Keratinocyte (primary cell): ENCODE measurements around the gene RIMKLA. TPM values are rescaled to one million over a fixed set of nuclear protein-coding genes. Genes with fewer than 3 reads are reported as not detected.

Experiments used
- DNase-seq: peaks from one replicate; pipeline ENCODE4 v3.0.0-alpha.2; 2011; ENCODE audit warnings: low read depth, missing footprints, low spot score
- FAIRE-seq: peaks from 2 replicates; lab custom pipeline; 2011; peaks lifted over from hg19 to GRCh38; lab: Jason Lieb, UNC
- H2AFZ ChIP-seq: 2 replicates; pipeline ENCODE4 v1.6.0; 2012; ENCODE audit warnings: low read length, control low read depth, inconsistent platforms; ENCODE audit not compliant: control insufficient read depth
- H3K27ac ChIP-seq: 2 replicates; pipeline ENCODE4 v1.5.1; 2011; ENCODE audit warnings: low read length; ENCODE audit not compliant: control insufficient read depth, insufficient read depth
- H3K27me3 ChIP-seq: 3 replicates; pipeline ENCODE4 v1.6.0; 2011; ENCODE audit warnings: low read length; ENCODE audit not compliant: control insufficient read depth, insufficient read depth; ENCODE audit errors: extremely low read depth
- H3K36me3 ChIP-seq, 2 experiments: 2 replicates in 1 of 2; 3 replicates in 1 of 2; pipeline ENCODE4 v1.5.1; 2011; ENCODE audit warnings: low read length in 2 of 2, mild to moderate bottlenecking in 1 of 2; ENCODE audit not compliant: control insufficient read depth in 2 of 2, insufficient read depth in 2 of 2; ENCODE audit errors: extremely low read depth in 1 of 2
- H3K4me1 ChIP-seq: 3 replicates; pipeline ENCODE4 v1.5.1; 2011; ENCODE audit warnings: low read length; ENCODE audit not compliant: control insufficient read depth, insufficient read depth; ENCODE audit errors: extremely low read depth
- H3K4me2 ChIP-seq: 3 replicates; pipeline ENCODE4 v1.6.0; 2011; ENCODE audit warnings: low read depth, low read length; ENCODE audit not compliant: control insufficient read depth, insufficient read depth; ENCODE audit errors: extremely low read depth
- H3K4me3 ChIP-seq, 3 experiments: fragments of 200-600 bp in 1 of 3; sonication (generic) in 1 of 3; 2 replicates in 2 of 3; 3 replicates in 1 of 3; pipeline ENCODE4 v1.5.1; 2011 to 2016; ENCODE audit warnings: low read length in 3 of 3, mild to moderate bottlenecking in 3 of 3, control low read depth in 2 of 3, inconsistent platforms in 1 of 3, low read depth in 1 of 3, mixed read lengths in 1 of 3, mixed run types in 1 of 3, moderate library complexity in 1 of 3; ENCODE audit not compliant: control insufficient read depth in 2 of 3, insufficient read depth in 2 of 3; ENCODE audit errors: extremely low read depth in 1 of 3
- H3K79me2 ChIP-seq: 2 replicates; pipeline ENCODE4 v1.6.0; 2012; ENCODE audit warnings: low read length; ENCODE audit not compliant: control insufficient read depth, insufficient read depth
- H3K9ac ChIP-seq: 3 replicates; pipeline ENCODE4 v1.6.0; 2011; ENCODE audit warnings: low read length; ENCODE audit not compliant: control insufficient read depth, insufficient read depth; ENCODE audit errors: extremely low read depth
- H3K9me1 ChIP-seq: 3 replicates; pipeline ENCODE4 v1.6.0; 2011; ENCODE audit warnings: low read length; ENCODE audit not compliant: control insufficient read depth, insufficient read depth; ENCODE audit errors: extremely low read depth
- H3K9me3 ChIP-seq: 2 replicates; pipeline ENCODE4 v1.5.1; 2012; ENCODE audit warnings: low read depth, low read length; ENCODE audit not compliant: control insufficient read depth
- H4K20me1 ChIP-seq: 3 replicates; pipeline ENCODE4 v1.6.0; 2011; ENCODE audit warnings: low read length; ENCODE audit not compliant: control insufficient read depth, insufficient read depth; ENCODE audit errors: extremely low read depth
- EZH2 ChIP-seq: IDR thresholded peaks from one replicate; pipeline ENCODE4 v1.6.1; 2012; ENCODE audit warnings: inconsistent platforms, mild to moderate bottlenecking, low read length, moderate library complexity
- dilution Hi-C: fragments of 300-500 bp; cut with MboI; formaldehyde crosslinking; loops from one replicate; pipeline ENCODE4 v1.7.0; 2020; ENCODE audit warnings: low sequenced_read_pairs; ENCODE audit not compliant: extremely low pct_ligation_motif_present
- polyA plus RNA-seq, 5 experiments: library from polyadenylated mRNA; depleted of rRNA in 3 of 5; stranded (reverse) in 3 of 5; stranded (forward) in 1 of 5; unstranded in 1 of 5; fragments of >200 nt; gene quantifications; 1 replicate in 1 of 5; 2 replicates in 3 of 5; 3 replicates in 1 of 5; pipeline versions ENCODE4 v1.2.1 to v1.2.3, GENCODE V29; 2011 to 2012; ENCODE audit warnings: missing spikeins in 2 of 5, low read depth in 1 of 5, low replicate concordance in 1 of 5
- TF ChIP-seq, protein P1 (sequence below), 3 experiments: IDR thresholded peaks in 1 of 3; conservative IDR thresholded peaks in 1 of 3; optimal IDR thresholded peaks in 1 of 3; 2 replicates in 2 of 3; 3 replicates in 1 of 3; pipeline versions ENCODE3 to v1.5.1; 2011; ENCODE audit warnings: low read length in 3 of 3, mild to moderate bottlenecking in 3 of 3, moderate library complexity in 2 of 3, control low read depth in 1 of 3, inconsistent platforms in 1 of 3; ENCODE audit not compliant: insufficient read depth in 2 of 3; ENCODE audit errors: extremely low read depth in 1 of 3

RIMKLA gene
- polyA plus RNA-seq, 1 donor (not counting 4 experiments of a cell fraction or from before 2014, with no cell fraction given) = not detected

DNA sequence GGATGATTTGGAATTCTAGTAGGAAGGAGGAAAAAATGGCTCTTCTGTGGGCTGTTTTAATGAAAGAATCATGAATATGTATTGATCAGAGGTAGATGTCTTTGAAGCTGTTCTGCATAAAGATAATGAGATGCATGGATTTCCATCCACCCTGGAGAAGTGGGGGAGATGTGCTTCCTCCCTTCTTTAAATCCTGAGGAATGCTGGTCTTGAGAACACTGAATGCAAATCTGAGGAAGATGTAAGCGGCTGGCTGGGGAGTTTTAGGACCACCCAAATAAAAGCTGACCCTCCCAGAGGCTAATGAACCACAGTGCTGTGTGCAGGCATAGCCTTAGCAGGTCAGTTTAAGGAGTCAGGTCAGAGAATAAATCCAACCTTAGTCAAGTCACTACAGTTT lies 37.9 kb downstream of the RIMKLA start:
- Histone ChIP-seq H3K27me3 (peaks cover 24% of the 10 kb centered on the region), H3K79me2 (no peaks in the 10 kb centered on the region), H3K27ac (no peak overlapping the region), H3K9me1 (no peaks in the 10 kb centered on the region), H3K36me3 (no peaks in the 10 kb centered on the region), H3K9me3 (no peaks in the 10 kb centered on the region), H2AFZ (no peak overlapping the region), H3K4me2 (no peak overlapping the region), H4K20me1 (no peaks in the 10 kb centered on the region), H3K4me3 (no peak overlapping the region), H3K9ac (no peak overlapping the region), H3K4me1 (no peaks in the 10 kb centered on the region)
- FAIRE-seq = no peak
- dilution Hi-C loops = no loop called here
- TF ChIP-seq, protein P1, sequence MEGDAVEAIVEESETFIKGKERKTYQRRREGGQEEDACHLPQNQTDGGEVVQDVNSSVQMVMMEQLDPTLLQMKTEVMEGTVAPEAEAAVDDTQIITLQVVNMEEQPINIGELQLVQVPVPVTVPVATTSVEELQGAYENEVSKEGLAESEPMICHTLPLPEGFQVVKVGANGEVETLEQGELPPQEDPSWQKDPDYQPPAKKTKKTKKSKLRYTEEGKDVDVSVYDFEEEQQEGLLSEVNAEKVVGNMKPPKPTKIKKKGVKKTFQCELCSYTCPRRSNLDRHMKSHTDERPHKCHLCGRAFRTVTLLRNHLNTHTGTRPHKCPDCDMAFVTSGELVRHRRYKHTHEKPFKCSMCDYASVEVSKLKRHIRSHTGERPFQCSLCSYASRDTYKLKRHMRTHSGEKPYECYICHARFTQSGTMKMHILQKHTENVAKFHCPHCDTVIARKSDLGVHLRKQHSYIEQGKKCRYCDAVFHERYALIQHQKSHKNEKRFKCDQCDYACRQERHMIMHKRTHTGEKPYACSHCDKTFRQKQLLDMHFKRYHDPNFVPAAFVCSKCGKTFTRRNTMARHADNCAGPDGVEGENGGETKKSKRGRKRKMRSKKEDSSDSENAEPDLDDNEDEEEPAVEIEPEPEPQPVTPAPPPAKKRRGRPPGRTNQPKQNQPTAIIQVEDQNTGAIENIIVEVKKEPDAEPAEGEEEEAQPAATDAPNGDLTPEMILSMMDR (optimal IDR thresholded peaks at IDR 0.05 in 1 of 3, IDR thresholded peaks at IDR 0.05 in 1 of 3, conservative IDR thresholded peaks at IDR 0.05 in 1 of 3; ENCODE audit: extremely low read depth in 1 of 3, insufficient read depth in 2 of 3, low read length in 3 of 3) = no peak
- no peak for TF ChIP-seq EZH2
- no peak for DNase-seq

DNA sequence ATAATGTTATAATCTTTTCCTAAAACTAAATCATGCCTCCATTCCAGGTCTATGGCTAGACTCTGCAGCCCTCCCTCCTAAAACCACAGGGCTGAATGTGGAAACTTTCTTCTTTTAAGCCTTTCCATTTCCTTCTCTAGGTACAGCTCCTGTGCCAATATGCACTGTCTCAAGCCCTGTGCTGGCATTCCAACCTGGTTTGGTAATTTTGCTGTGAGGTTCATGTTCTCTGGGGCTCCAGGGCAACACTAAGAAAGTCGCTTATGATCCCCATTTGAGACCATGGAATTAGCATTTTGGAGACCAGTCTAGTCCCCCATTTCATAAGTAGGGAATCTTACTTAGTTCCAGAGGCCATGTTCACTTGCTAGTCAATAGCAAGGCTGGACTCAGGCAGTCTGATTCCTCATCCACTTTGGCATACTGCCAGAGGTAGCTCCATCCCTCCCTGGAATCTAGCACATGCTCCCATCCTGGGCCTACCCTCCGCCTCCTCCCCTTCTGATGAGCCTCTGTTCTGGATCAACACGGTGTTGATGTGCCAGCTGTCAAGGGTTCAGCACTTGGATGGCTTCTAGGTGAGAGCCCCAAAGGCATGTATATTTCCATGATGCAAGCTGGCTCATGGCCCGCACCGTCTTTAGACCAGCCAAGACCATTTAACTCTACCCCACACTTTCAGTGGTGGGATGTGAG lies 38.7 kb downstream of the RIMKLA start:
- Histone ChIP-seq H3K4me3 (no peak overlapping the region), H3K4me2 (no peak overlapping the region), H3K9me3 (no peaks in the 10 kb centered on the region), H3K9me1 (no peaks in the 10 kb centered on the region), H3K27ac (no peak overlapping the region), H3K4me1 (no peaks in the 10 kb centered on the region), H2AFZ (no peak overlapping the region), H3K36me3 (no peaks in the 10 kb centered on the region), H3K27me3 (peaks cover 25% of the 10 kb centered on the region), H3K79me2 (no peaks in the 10 kb centered on the region), H4K20me1 (no peaks in the 10 kb centered on the region), H3K9ac (no peak overlapping the region)
- FAIRE-seq (no peak), DNase-seq (no peak)
- no peak for TF ChIP-seq EZH2
- TF ChIP-seq, protein P1 (optimal IDR thresholded peaks at IDR 0.05 in 1 of 3, IDR thresholded peaks at IDR 0.05 in 1 of 3, conservative IDR thresholded peaks at IDR 0.05 in 1 of 3; ENCODE audit: extremely low read depth in 1 of 3, insufficient read depth in 2 of 3, low read length in 3 of 3) = no peak
- dilution Hi-C loops = no loop called here
